WERI-Rb-1 (cell line): Measurements from ENCODE around the gene CALB2.
A peak's percentile ranks its signal among the peaks of the same experiment; 100 is the strongest.

ENCODE experiments used
- DNase-seq: peaks from one replicate; pipeline ENCODE4 v3.0.0-alpha.2; 2020
- H3K27ac ChIP-seq: fragments of 250-450 bp; sonication (Bioruptor Pico); 2 replicates; pipeline ENCODE4 v1.5.1; 2020; ENCODE audit warnings: mild to moderate bottlenecking, moderate library complexity
- H3K27me3 ChIP-seq: fragments of 250-450 bp; sonication (Bioruptor Pico); 2 replicates; pipeline ENCODE4 v1.5.1; 2021; ENCODE audit warnings: mild to moderate bottlenecking, low read depth, moderate library complexity; ENCODE audit not compliant: insufficient read depth, severe bottlenecking
- H3K36me3 ChIP-seq: fragments of 250-450 bp; sonication (Bioruptor Pico); 2 replicates; pipeline ENCODE4 v1.5.1; 2020; ENCODE audit warnings: mild to moderate bottlenecking, moderate library complexity
- H3K4me3 ChIP-seq: 2 replicates; pipeline ENCODE4 v1.5.1; 2011; ENCODE audit warnings: low read depth, mild to moderate bottlenecking, control low read depth, low read length
- H3K9me3 ChIP-seq: fragments of 250-450 bp; sonication (Bioruptor Pico); 2 replicates; pipeline ENCODE4 v1.5.1; 2021; ENCODE audit warnings: mild to moderate bottlenecking, moderate library complexity; ENCODE audit not compliant: severe bottlenecking
- CTCF ChIP-seq: IDR thresholded peaks from 2 replicates; pipeline ENCODE4 v1.5.1; 2011; ENCODE audit warnings: low read depth, mild to moderate bottlenecking, control low read depth, inconsistent platforms, low read length

Gene CALB2

GRCh38 chr16:71340406-71340805 lies 18.1 kb upstream of the CALB2 start:
- no peak for TF ChIP-seq CTCF
- Histone ChIP-seq H3K27ac (no peak overlapping the region), H3K9me3 (no peaks in the 10 kb centered on the region), H3K36me3 (no peaks in the 10 kb centered on the region), H3K4me3 (no peak overlapping the region), H3K27me3 (no peaks in the 10 kb centered on the region)
- no peak for DNase-seq

GRCh38 chr16:71341881-71342280 lies 16.6 kb upstream of the CALB2 start:
- no peak overlapping the region for H3K4me3 ChIP-seq
- DNase-seq: no peak
- TF ChIP-seq CTCF: no peak
- no peaks in the 10 kb centered on the region for H3K27me3 ChIP-seq
- H3K27ac ChIP-seq: no peak overlapping the region
- no peaks in the 10 kb centered on the region for H3K36me3 ChIP-seq
- H3K9me3 ChIP-seq: no peaks in the 10 kb centered on the region

GRCh38 chr16:71343078-71343477 lies 15.4 kb upstream of the CALB2 start:
- Histone ChIP-seq H3K36me3 (no peaks in the 10 kb centered on the region), H3K27ac (no peak overlapping the region), H3K4me3 (no peak overlapping the region), H3K9me3 (no peaks in the 10 kb centered on the region), H3K27me3 (no peaks in the 10 kb centered on the region)
- no peak for DNase-seq
- TF ChIP-seq CTCF: no peak

- H3K27ac ChIP-seq: no peak overlapping the region
- H3K27me3 ChIP-seq: no peaks in the 10 kb centered on the region
- TF ChIP-seq CTCF: no peak
Observed at GRCh38 chr16:71344315-71344905, 14.1 kb upstream of the CALB2 start.

GRCh38 chr16:71345031-71345430 lies 13.5 kb upstream of the CALB2 start:
- H3K27ac ChIP-seq: no peak overlapping the region
- no peaks in the 10 kb centered on the region for H3K27me3 ChIP-seq
- no peaks in the 10 kb centered on the region for H3K9me3 ChIP-seq
- DNase-seq: no peak
- H3K36me3 ChIP-seq: no peaks in the 10 kb centered on the region
- TF ChIP-seq CTCF: no peak
- no peak overlapping the region for H3K4me3 ChIP-seq

More at GRCh38 chr16:71344315-71344905, 14.1 kb upstream of the CALB2 start:
- DNase-seq: no peak
- no peaks in the 10 kb centered on the region for H3K9me3 ChIP-seq
- H3K4me3 ChIP-seq: no peak overlapping the region
- no peaks in the 10 kb centered on the region for H3K36me3 ChIP-seq

GRCh38 chr16:71347146-71347545 lies 11.4 kb upstream of the CALB2 start:
- Histone ChIP-seq H3K27me3 (no peaks in the 10 kb centered on the region), H3K27ac (peak overlapping the region; percentile 48), H3K9me3 (no peaks in the 10 kb centered on the region), H3K36me3 (no peaks in the 10 kb centered on the region), H3K4me3 (no peak overlapping the region)
- no peak for TF ChIP-seq CTCF
- peak; percentile 85 for DNase-seq
